Cardiac muscle cell (in vitro differentiated cells and primary cell): Measurements from ENCODE around the gene PRRT1B. TPM values are rescaled to one million over a fixed set of nuclear protein-coding genes. Genes with fewer than 3 reads are reported as not detected.

Source experiments
- DNase-seq, 2 donors: peaks; one replicate each; pipeline versions ENCODE4 v3.0.0 to v3.0.0-alpha.2; 2010 to 2017; ENCODE audit warnings: low read depth in 1 of 2, low spot score in 1 of 2
- H3K27ac ChIP-seq: fragments of 200-600 bp; sonication (generic); 2 replicates; pipeline ENCODE4 v1.5.1; 2016
- H3K27me3 ChIP-seq: fragments of 200-600 bp; sonication (generic); 2 replicates; pipeline ENCODE4 v1.6.0; 2016; ENCODE audit warnings: control low read depth
- H3K36me3 ChIP-seq: fragments of 200-600 bp; sonication (generic); 2 replicates; pipeline ENCODE4 v1.5.1; 2016; ENCODE audit warnings: control low read depth
- H3K4me1 ChIP-seq: fragments of 200-600 bp; sonication (generic); 2 replicates; pipeline ENCODE4 v1.8.1; 2017; ENCODE audit warnings: low read depth, mild to moderate bottlenecking, mixed run types
- H3K4me3 ChIP-seq: fragments of 200-600 bp; sonication (generic); 2 replicates; pipeline ENCODE4 v1.5.1; 2016; ENCODE audit warnings: mild to moderate bottlenecking
- H3K9me3 ChIP-seq: fragments of 200-600 bp; sonication (generic); 2 replicates; pipeline ENCODE4 v1.5.1; 2017; ENCODE audit warnings: low read depth, mild to moderate bottlenecking, control low read depth
- CTCF ChIP-seq: IDR thresholded peaks from 2 replicates; pipeline ENCODE4 v1.5.1; 2012; ENCODE audit warnings: low read depth, mild to moderate bottlenecking, low read length
- polyA plus RNA-seq: library from polyadenylated mRNA; unstranded; fragments of >200 nt; fragmentation: Nextera tagmentation; extraction: Ambion mirVana; gene quantifications from 2 replicates; pipeline ENCODE4 v1.2.1, GENCODE V29; 2016
- total RNA-seq: library from RNA; depleted of rRNA; stranded (reverse); fragments of >200 nt; gene quantifications from 2 replicates; pipeline ENCODE4 v1.2.3, GENCODE V29; 2016

Gene PRRT1B
- total and polyA plus RNA-seq, 2 experiments from 2014 or later = not detected

GRCh38 chr9:131583337-131583645 lies 38.0 kb downstream of the PRRT1B start:
- Histone ChIP-seq H3K27ac (no peak overlapping the region), H3K36me3 (peaks cover 13% of the 10 kb centered on the region), H3K4me3 (no peak overlapping the region), H3K9me3 (no peaks in the 10 kb centered on the region), H3K4me1 (no peaks in the 10 kb centered on the region), H3K27me3 (no peaks in the 10 kb centered on the region)
- TF ChIP-seq CTCF = no peak
- no peak for DNase-seq

GRCh38 chr9:131583836-131584555 lies 38.7 kb downstream of the PRRT1B start:
- Histone ChIP-seq H3K4me3 (no peak overlapping the region), H3K36me3 (peaks cover 13% of the 10 kb centered on the region), H3K9me3 (no peaks in the 10 kb centered on the region), H3K27ac (no peak overlapping the region), H3K27me3 (no peaks in the 10 kb centered on the region), H3K4me1 (no peaks in the 10 kb centered on the region)
- no peak for DNase-seq
- TF ChIP-seq CTCF = no peak

- H3K27ac ChIP-seq = no peak overlapping the region
- H3K4me3 ChIP-seq = no peak overlapping the region
- H3K4me1 ChIP-seq = no peaks in the 10 kb centered on the region
- peaks cover 8% of the 10 kb centered on the region for H3K36me3 ChIP-seq
- no peak for TF ChIP-seq CTCF
- no peaks in the 10 kb centered on the region for H3K27me3 ChIP-seq
- no peak for DNase-seq
- no peaks in the 10 kb centered on the region for H3K9me3 ChIP-seq
These were observed 39.5 kb downstream of the PRRT1B start for GRCh38 chr9:131584858-131585257.

GRCh38 chr9:131585375-131585774 lies 40.1 kb downstream of the PRRT1B start:
- no peak overlapping the region for H3K27ac ChIP-seq
- DNase-seq = peak in 1 of 2 donors; percentile 43
- no peaks in the 10 kb centered on the region for H3K27me3 ChIP-seq
- H3K36me3 ChIP-seq = peaks cover 8% of the 10 kb centered on the region
- H3K4me3 ChIP-seq = no peak overlapping the region
- TF ChIP-seq CTCF = no peak
- no peaks in the 10 kb centered on the region for H3K4me1 ChIP-seq
- H3K9me3 ChIP-seq = no peaks in the 10 kb centered on the region

GRCh38 chr9:131587331-131587730 lies 42.0 kb downstream of the PRRT1B start:
- DNase-seq = no peak
- H3K9me3 ChIP-seq = no peaks in the 10 kb centered on the region
- no peak for TF ChIP-seq CTCF
- H3K4me1 ChIP-seq = no peaks in the 10 kb centered on the region
- H3K36me3 ChIP-seq = peaks cover 8% of the 10 kb centered on the region
- H3K27ac ChIP-seq = no peak overlapping the region
- H3K27me3 ChIP-seq = no peaks in the 10 kb centered on the region
- no peak overlapping the region for H3K4me3 ChIP-seq
